Endothelial cell of umbilical vein (primary cell): ENCODE measurements around the gene ZIC5.

Experiments
- CTCF ChIP-seq, 2 donors: IDR thresholded peaks; 1 replicate in 1 of 2; 2 replicates in 1 of 2; pipeline ENCODE4 v1.5.1; 2011; ENCODE audit warnings: low read length in 2 of 2, mild to moderate bottlenecking in 2 of 2, moderate library complexity in 2 of 2, control low read depth in 1 of 2, inconsistent platforms in 1 of 2, low read depth in 1 of 2; ENCODE audit not compliant: insufficient read depth in 1 of 2; ENCODE audit errors: extremely low read depth in 1 of 2
- POLR2AphosphoS5 ChIP-seq: IDR thresholded peaks from 2 replicates; pipeline ENCODE4 v1.6.1; 2012; ENCODE audit warnings: low read depth, mild to moderate bottlenecking, control low read depth, low read length, moderate library complexity; ENCODE audit not compliant: insufficient read depth

GRCh38 chr13:99955107-99955746 lies 16.3 kb downstream of the ZIC5 start:
- TF ChIP-seq POLR2AphosphoS5 (no peak), CTCF (IDR thresholded peaks at IDR 0.05; ENCODE audit: extremely low read depth in 1 of 2, insufficient read depth in 1 of 2, low read depth in 1 of 2, low read length in 2 of 2) (no peak)
